ENCODE results near the gene MEP1A. TPM values are rescaled to one million over a fixed set of nuclear protein-coding genes. Genes with fewer than 3 reads are reported as not detected.

The MEP1A gene
- total RNA-seq, 1 donor from 2014 or later: not detected

DNA sequence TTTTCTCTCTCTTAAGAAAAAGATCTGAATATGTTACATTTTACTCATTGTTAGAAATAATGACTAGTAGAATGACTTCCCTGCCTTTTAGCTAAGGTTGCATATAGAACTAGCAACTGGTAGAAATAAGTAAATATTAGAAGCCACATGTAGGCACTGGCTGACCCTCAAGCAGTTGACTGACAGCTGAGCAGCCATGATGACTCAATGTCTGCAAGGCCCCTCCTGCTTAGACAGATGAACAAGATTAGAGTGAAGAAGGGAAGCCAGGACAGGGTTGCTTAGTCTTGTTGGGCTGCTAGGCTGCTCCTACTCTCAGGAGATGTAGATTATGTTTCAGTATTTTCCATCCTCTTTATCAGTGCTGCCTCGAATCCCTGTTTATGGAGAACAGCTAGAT lies 6.5 kb downstream of the MEP1A start:
- no peaks in the 10 kb centered on the region for H3K4me1 ChIP-seq
- DNase-seq (no peak), ATAC-seq (no peak)
- TF ChIP-seq, protein P1, sequence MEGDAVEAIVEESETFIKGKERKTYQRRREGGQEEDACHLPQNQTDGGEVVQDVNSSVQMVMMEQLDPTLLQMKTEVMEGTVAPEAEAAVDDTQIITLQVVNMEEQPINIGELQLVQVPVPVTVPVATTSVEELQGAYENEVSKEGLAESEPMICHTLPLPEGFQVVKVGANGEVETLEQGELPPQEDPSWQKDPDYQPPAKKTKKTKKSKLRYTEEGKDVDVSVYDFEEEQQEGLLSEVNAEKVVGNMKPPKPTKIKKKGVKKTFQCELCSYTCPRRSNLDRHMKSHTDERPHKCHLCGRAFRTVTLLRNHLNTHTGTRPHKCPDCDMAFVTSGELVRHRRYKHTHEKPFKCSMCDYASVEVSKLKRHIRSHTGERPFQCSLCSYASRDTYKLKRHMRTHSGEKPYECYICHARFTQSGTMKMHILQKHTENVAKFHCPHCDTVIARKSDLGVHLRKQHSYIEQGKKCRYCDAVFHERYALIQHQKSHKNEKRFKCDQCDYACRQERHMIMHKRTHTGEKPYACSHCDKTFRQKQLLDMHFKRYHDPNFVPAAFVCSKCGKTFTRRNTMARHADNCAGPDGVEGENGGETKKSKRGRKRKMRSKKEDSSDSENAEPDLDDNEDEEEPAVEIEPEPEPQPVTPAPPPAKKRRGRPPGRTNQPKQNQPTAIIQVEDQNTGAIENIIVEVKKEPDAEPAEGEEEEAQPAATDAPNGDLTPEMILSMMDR (IDR thresholded peaks at IDR 0.05): no peak
- no peaks in the 10 kb centered on the region for H3K27me3 ChIP-seq
- no peaks in the 10 kb centered on the region for H3K36me3 ChIP-seq
- H3K27ac ChIP-seq: no peak overlapping the region
- no peak overlapping the region for H3K4me3 ChIP-seq
- no peaks in the 10 kb centered on the region for H3K9me3 ChIP-seq
- intact Hi-C loops (cut with DNase I): no loop called here

DNA sequence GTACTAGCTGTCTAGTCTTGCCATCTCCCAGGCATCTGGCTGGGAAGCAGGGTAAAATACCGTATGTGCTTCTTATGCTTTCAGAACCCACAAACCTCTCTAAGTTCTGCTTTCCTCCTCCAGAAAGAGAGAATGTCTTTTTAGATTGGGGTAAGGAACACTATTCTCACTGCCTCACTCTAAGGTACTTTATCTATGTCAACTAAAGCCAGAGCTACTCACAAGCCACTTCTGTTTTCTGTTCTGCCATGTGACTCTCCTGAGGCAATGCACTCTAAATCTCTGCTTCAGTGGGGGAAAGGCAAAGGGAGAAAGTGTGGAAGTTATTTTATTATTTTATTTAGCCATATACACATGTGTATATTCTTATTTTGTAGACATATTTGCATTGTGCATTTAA lies 15.6 kb downstream of the MEP1A start:
- intact Hi-C loops (cut with DNase I): no loop called here
- TF ChIP-seq, protein P1 (IDR thresholded peaks at IDR 0.05): no peak
- ATAC-seq (peak; percentile 89), DNase-seq (no peak)
- Histone ChIP-seq H3K9me3 (no peaks in the 10 kb centered on the region), H3K27me3 (no peaks in the 10 kb centered on the region), H3K36me3 (no peaks in the 10 kb centered on the region), H3K4me3 (no peak overlapping the region), H3K27ac (no peak overlapping the region), H3K4me1 (no peaks in the 10 kb centered on the region)

DNA sequence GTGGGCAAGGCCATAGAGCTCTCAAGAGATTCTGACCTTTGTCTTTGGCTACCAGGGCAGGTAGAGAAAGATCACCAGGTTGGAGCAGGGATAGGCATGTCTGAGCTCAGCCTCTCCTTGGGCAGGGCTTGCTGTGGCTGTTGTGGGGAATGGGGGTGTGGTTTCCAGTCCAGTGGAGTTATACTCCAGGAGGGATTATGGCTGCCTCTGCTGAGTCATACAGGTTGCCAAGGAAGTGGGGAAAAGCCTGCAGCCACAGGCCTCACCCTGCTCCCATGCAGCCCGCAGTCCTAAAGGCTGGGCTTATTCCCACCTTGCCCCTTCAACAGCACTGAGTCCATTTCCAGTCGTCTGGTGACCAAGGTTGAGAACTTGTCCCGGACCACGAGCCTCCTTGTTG lies 21.9 kb downstream of the MEP1A start:
- Histone ChIP-seq H3K4me1 (no peaks in the 10 kb centered on the region), H3K27ac (no peak overlapping the region), H3K36me3 (no peaks in the 10 kb centered on the region), H3K27me3 (peaks cover 3% of the 10 kb centered on the region), H3K9me3 (no peaks in the 10 kb centered on the region), H3K4me3 (no peak overlapping the region)
- ATAC-seq: no peak
- TF ChIP-seq, protein P1 (IDR thresholded peaks at IDR 0.05): no peak
- intact Hi-C loops (cut with DNase I): no loop called here
- no peak for DNase-seq

DNA sequence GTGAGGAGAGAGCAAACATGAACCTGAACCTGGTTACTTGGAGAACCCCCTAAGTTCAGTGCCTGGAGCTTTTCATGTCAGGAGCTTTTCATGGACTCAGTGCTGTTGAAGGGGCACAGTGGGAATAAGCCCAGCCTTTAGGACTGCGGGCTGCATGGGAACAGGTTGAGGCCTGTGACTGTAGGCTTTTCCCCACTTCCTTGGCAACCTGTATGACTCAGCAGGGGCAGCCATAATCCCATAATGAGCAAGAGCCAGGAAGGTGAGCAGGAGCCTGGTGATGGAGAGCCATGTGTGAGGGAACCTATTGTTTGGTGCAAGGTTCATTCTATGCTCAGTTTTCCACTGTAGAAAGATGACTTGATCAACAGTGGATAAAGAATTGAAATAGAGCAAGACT lies 23.4 kb downstream of the MEP1A start:
- no peaks in the 10 kb centered on the region for H3K9me3 ChIP-seq
- TF ChIP-seq, protein P1 (IDR thresholded peaks at IDR 0.05): no peak
- H3K27me3 ChIP-seq: peaks cover 3% of the 10 kb centered on the region
- no peak overlapping the region for H3K27ac ChIP-seq
- no peak for DNase-seq
- no peaks in the 10 kb centered on the region for H3K4me1 ChIP-seq
- ATAC-seq: no peak
- H3K36me3 ChIP-seq: no peaks in the 10 kb centered on the region
- no peak overlapping the region for H3K4me3 ChIP-seq
- intact Hi-C loops (cut with DNase I): no loop called here

DNA sequence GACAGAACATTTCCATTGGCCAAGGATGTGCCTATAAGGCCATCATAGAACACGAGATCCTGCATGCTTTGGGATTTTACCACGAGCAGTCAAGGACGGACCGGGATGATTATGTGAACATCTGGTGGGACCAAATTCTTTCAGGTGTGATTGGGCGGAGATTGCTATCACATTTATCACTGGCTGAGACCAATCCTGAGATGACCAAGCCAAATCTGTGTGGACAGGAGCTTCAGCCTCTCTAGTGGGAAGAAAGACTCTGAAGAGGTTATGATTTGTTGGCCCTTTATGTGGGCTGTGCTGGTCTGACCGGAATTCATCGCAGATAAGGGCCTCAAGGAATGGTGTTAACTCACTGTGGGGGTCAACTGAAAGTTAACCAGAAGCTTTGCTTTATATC lies 26.4 kb downstream of the MEP1A start:
- H3K9me3 ChIP-seq: no peaks in the 10 kb centered on the region
- no peak overlapping the region for H3K27ac ChIP-seq
- no peaks in the 10 kb centered on the region for H3K4me1 ChIP-seq
- no peak for ATAC-seq
- no peaks in the 10 kb centered on the region for H3K36me3 ChIP-seq
- no peak overlapping the region for H3K4me3 ChIP-seq
- TF ChIP-seq, protein P1 (IDR thresholded peaks at IDR 0.05): no peak
- H3K27me3 ChIP-seq: peaks cover 3% of the 10 kb centered on the region
- DNase-seq: no peak
- intact Hi-C loops (cut with DNase I): no loop called here

DNA sequence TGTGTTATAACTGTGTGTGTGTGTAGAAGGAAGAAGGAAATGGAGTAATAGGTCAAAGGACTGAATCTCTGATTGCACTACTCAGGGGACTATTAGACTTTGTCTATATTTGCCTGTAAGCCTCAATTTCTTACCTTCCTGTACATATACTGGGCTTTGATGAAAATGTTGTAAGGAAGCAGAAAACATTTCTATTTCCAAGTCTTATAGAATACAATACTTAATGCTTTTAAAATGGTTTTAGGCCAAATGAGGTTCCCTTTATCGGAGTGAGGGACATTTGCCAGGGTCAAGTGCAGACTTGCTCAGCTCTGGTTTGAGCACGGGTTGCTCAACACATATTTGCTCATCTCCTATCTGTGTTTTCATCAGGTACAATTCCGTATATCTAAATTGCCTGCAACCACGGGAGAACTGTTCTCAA lies 28.3 kb downstream of the MEP1A start:
- H3K27me3 ChIP-seq: no peaks in the 10 kb centered on the region
- no peak overlapping the region for H3K27ac ChIP-seq
- H3K4me1 ChIP-seq: no peaks in the 10 kb centered on the region
- no peaks in the 10 kb centered on the region for H3K36me3 ChIP-seq
- TF ChIP-seq, protein P1 (IDR thresholded peaks at IDR 0.05): no peak
- intact Hi-C loops (cut with DNase I): no loop called here
- no peak overlapping the region for H3K4me3 ChIP-seq
- no peaks in the 10 kb centered on the region for H3K9me3 ChIP-seq
- DNase-seq (no peak), ATAC-seq (no peak)
